NB4 (cell line): ENCODE results near the gene LRMDA.

Source experiments
- CTCF ChIP-seq: IDR thresholded peaks from one replicate; pipeline ENCODE4 v1.5.1; 2012; ENCODE audit warnings: low read depth, low read length
- POLR2A ChIP-seq: IDR thresholded peaks from 2 replicates; pipeline ENCODE4 v1.6.1; 2011; ENCODE audit warnings: mild to moderate bottlenecking; ENCODE audit not compliant: insufficient read length; ENCODE audit errors: extremely low read depth

GRCh38 chr10:76274933-76275332, 843.5 kb downstream of the LRMDA start:
- TF ChIP-seq CTCF (no peak), POLR2A (no peak)
